ENCODE data around the gene MRC2.

Gene MRC2

GRCh38 chr17:62704381-62704971 lies 77.0 kb downstream of the MRC2 start:
- DNase-seq = peak; percentile 25

GRCh38 chr17:62705156-62705777 lies 77.8 kb downstream of the MRC2 start:
- DNase-seq = no peak

DNA sequence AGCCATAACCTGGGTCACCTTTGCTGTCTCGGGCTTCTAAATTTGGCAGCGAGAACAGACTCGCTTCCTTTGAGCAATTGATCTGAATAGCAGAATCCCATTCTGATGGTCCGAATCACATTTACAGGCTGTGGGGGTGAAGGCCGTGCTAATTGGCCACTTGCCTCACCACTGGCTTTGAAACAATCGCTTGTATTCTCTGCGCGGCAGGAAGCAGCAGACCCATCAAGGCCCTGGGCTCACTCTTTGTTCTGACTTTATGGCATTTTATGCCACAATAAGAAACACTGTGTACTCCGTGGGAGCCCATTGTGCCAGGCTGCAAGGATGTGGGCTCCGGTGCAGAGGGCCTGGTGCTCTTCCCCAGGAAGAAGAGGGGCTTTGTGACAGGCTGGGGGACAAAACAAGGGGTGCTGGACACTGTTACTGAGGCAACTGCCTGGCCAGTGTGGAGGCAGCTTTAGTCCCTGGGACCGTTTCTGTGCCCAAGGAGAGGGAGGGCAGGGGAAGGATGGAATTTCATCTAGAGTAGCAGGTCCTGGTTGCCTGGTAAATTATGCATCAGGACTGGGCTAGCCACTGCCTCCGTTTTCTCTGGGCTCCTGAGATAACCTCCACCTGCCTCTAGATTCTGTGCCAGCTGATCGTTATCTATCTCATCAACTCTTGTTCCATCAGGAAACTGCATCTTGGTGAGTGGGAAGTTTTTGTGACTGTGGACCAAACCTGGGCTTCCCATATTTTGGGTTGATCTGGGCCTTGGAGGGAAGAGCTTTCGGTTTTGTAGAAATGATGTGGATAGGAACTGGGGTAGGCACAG lies 78.5 kb downstream of the MRC2 start:
- DNase-seq = no peak

- DNase-seq = no peak
These were observed 79.3 kb downstream of the MRC2 start for GRCh38 chr17:62706598-62707424.

- no peak for DNase-seq
These were observed 79.9 kb downstream of the MRC2 start for GRCh38 chr17:62707425-62707739.

- DNase-seq = no peak
These were observed 81.1 kb downstream of the MRC2 start for GRCh38 chr17:62708587-62708986.

DNA sequence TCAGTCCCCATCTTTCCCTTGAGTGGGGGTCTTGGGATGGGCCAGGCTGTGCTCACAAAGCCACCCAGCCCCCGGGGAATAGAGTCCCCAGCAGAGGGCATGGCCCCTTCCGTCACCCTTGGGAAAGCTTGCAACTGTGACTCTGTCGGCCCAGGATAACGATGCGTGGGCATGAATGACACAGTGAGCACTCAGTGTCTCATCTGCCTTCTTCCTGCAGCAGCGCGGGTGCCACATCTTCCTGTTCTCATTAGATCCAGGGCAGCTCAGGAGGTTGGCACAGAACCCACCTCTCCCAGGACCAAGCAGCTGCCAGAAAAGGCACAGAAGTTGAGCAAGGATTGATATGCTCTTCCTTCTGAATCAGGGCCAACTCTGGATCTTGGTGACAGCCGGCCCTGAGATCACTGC lies 84.7 kb downstream of the MRC2 start:
- DNase-seq = no peak

DNA sequence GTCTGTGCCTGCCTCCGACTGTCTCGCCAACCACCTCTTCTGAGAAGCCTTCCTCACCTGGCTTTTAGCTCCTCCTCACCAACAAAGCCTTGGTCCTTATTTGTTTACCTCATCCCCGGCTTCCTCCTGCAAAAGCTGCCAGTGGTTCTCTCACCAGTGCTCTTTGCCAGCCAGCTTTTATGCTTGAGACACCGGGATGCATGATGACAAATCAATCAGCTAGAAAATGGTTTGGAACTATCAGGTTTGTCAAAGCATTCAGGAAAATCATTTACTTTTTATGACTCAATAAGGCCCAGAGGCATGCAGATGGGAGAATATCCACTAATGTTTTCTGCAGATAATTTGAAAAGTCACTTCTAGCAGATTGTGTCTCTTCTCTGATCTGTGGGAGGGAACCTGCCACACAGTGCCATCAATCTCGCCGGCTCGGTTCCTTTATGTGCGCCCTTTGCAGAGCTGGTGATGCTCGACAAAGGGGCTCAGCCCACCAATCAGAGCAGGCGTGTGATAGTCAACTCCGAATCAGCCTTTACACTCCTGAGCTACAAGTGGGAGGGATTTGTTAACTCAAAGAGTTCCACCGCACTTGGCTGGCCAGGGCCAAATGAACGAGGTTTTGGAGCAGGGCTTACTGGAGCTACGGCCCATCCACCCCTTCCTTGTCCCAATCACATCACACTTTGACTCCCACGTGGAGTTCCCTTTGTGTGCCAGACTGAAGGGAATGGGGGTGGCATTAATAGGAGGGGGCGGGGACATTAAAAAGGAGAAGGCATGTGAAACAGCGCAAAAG lies 85.8 kb downstream of the MRC2 start:
- no peak for DNase-seq

- DNase-seq = no peak
These were observed 86.7 kb downstream of the MRC2 start for GRCh38 chr17:62714016-62714777.

- no peak for DNase-seq
These were observed 88.5 kb downstream of the MRC2 start for GRCh38 chr17:62715882-62716390.

DNA sequence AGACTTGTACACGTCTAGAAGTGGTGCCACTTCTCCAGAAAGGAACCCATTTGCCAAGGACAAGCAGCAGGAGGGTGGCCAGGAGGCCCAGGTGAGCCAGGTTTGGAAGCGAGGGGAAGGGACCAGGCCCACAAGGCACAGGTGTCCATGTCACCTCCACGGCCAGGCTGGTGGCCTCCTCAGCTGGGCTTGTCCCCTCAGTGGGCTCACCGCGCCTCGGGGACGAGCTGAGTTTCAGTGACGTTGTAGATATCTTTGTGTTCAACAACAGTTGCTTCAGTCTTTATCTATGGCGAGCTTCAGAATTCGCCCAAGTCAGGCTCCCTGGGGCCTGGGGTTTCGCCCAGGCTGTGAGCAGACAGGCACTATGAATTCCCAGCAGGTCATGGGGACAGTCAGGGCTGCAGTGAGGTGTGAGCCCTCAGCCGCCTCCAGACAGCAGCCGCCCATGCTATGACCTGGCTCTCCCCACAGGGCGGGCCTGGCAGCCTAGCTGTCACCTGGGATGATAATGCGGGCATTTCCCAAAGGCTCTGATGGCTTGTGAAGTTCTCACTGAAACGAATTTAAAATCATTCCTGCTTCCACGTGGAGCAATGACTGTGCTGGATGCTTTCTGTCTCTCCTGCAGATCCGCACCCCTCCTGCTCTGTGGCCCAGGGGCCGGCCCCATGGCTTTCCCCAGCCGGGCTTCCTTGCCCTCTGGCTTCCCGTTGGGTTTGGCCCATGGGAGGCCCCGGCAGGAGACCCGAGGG lies 89.5 kb downstream of the MRC2 start:
- no peak for DNase-seq

DNA sequence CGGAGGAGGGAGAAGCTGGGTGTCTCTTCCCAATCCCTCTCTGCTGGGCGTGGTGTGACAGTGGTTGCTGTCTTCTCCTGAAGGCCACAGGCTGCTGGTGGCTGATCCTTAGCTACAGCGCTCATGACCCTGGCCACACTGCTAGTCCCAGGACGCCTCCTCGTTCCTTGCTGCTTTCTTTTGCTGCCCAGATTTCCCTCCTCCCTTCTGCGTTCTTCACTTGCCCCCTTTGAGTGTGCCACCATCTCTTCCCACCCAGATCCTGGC lies 90.1 kb downstream of the MRC2 start:
- DNase-seq = no peak

GRCh38 chr17:62717889-62718288 lies 90.4 kb downstream of the MRC2 start:
- DNase-seq = no peak

DNA sequence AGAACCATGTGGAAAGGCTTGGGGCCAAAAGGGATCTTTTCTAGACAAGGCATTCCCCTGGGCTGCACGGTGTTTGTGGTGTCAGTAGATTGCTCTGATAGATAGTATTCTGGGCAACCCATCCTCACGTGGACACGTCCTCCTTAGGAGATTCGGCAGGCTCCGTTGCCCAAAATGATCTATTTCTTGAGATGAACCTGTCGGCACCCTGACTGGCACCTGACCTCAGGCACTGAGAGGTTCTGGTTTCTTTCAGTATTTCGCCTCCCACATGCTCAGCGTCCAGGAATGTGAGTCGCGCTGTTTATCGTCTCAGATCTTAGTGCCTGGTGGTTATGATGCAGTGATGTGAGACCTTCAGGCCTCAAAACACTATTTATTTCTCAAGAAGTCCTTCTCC lies 91.0 kb downstream of the MRC2 start:
- no peak for DNase-seq

- DNase-seq = no peak
These were observed 92.1 kb downstream of the MRC2 start for GRCh38 chr17:62719586-62719985.

- DNase-seq = peak; percentile 46
These were observed 92.8 kb downstream of the MRC2 start for GRCh38 chr17:62720126-62720850.

DNA sequence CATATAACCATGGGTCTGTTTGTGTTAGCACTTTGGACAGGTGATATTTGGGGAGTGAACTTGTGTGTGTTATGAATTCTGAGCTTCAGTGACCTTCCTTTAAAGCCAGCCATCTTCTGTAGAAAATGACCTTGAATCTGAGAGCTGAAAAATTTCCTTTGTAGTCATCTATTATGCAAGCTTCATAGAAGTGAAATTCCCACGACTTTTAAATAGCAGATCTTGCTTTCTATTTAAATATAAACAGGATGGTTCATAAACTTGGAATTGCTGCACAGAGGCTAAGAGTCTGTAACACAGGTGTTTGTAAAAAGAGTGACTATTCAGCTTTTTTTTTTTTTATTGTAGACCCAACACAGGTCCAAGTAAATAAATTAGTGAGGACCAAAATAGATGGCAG lies 95.2 kb downstream of the MRC2 start:
- DNase-seq = no peak

- no peak for DNase-seq
These were observed 96.4 kb downstream of the MRC2 start for GRCh38 chr17:62723842-62724241.

DNA sequence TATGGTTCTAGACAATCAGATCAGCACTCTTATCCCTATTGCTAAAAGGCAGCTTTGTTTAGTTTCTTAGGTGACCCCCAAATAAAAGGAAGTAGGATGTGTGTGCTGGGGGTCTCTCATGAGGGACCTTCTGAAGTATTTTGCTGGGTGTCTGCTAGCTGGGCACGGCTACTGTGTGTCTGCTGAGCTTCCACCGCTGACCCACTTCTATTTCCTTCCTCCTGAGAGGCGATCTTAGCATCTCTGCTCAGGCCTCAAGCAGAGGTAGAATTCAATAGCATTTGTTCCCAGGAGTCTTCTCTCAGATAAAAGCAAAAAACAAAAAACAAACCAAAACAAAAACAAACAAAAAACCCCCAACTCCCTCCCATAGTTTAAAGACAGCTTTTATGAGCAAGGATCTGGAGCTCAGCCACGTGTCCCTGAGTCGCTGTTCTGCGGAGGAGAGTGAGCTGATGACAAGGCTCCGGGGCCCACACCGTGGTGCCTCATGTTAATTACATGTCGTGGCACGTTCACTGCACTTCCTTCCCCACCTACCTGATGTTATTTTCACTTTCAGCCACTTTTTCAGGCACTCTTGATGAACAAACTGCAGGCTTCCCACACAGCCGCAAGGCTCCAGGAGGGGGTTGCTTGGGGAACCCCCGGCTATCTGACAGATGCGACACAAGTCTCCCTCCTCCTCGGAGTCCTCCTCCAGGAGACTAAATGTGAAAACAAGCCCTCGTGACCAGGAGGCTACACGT lies 97.1 kb downstream of the MRC2 start:
- DNase-seq = peak; percentile 59

- DNase-seq = peak; percentile 70
These were observed 98.3 kb downstream of the MRC2 start for GRCh38 chr17:62725791-62726249.

Measured in hematopoietic multipotent progenitor cell treated with erythropoietin and hydrocortisone succinate and interleukin-3 and kit ligand, for 4 days (in vitro differentiated cells).